Loucy (cell line): ENCODE results near the gene SNX25.

Source experiments
- H2AFZ ChIP-seq: fragments of 200-600 bp; sonication (generic); 2 replicates; pipeline ENCODE4 v1.6.0; 2016; ENCODE audit warnings: antibody characterized with exemption, mild to moderate bottlenecking, low read length, moderate library complexity
- H3F3A ChIP-seq: fragments of 200-600 bp; 2 replicates; pipeline ENCODE4 v1.6.0; 2016; ENCODE audit warnings: antibody characterized with exemption, low read depth, mild to moderate bottlenecking
- H3K27me3 ChIP-seq: fragments of 200-600 bp; sonication (generic); 2 replicates; pipeline ENCODE4 v1.6.1; 2014; ENCODE audit warnings: low read length, mild to moderate bottlenecking; ENCODE audit not compliant: insufficient read depth, poor library complexity, severe bottlenecking
- H3K36me3 ChIP-seq: fragments of 200-600 bp; sonication (generic); 2 replicates; pipeline ENCODE4 v1.6.1; 2016; ENCODE audit warnings: low read length; ENCODE audit not compliant: insufficient read depth
- H3K4me1 ChIP-seq: fragments of 200-600 bp; sonication (generic); 2 replicates; pipeline ENCODE4 v1.5.1; 2014; ENCODE audit warnings: low read length, mild to moderate bottlenecking; ENCODE audit not compliant: insufficient read depth, poor library complexity, severe bottlenecking
- H3K4me2 ChIP-seq: fragments of 200-600 bp; sonication (generic); 2 replicates; pipeline ENCODE4 v1.6.0; 2014; ENCODE audit warnings: antibody characterized with exemption, low read length, low read depth, mild to moderate bottlenecking; ENCODE audit not compliant: poor library complexity, severe bottlenecking
- H3K4me3 ChIP-seq: fragments of 200-600 bp; sonication (generic); 2 replicates; pipeline ENCODE4 v1.5.1; 2014; ENCODE audit warnings: low read length, mild to moderate bottlenecking, mixed read lengths; ENCODE audit not compliant: poor library complexity, severe bottlenecking
- H3K79me2 ChIP-seq: fragments of 200-600 bp; sonication (generic); 2 replicates; pipeline ENCODE4 v1.6.1; 2014; ENCODE audit warnings: low read length; ENCODE audit not compliant: insufficient read depth
- H3K9ac ChIP-seq: fragments of 200-600 bp; sonication (generic); 2 replicates; pipeline ENCODE4 v1.6.0; 2014; ENCODE audit warnings: mild to moderate bottlenecking, low read depth, low read length, moderate library complexity; ENCODE audit not compliant: poor library complexity, severe bottlenecking
- H3K9me2 ChIP-seq: fragments of 200-600 bp; sonication (generic); replicated peaks from 2 replicates; pipeline ENCODE4 v1.6.1; 2016; ENCODE audit warnings: low read depth, low read length, mixed read lengths
- H3K9me3 ChIP-seq: fragments of 200-600 bp; sonication (generic); 2 replicates; pipeline ENCODE4 v1.6.1; 2014; ENCODE audit warnings: mild to moderate bottlenecking, antibody characterized with exemption, low read length, low read depth; ENCODE audit not compliant: insufficient read depth
- H4K20me1 ChIP-seq: fragments of 200-600 bp; sonication (generic); 2 replicates; pipeline ENCODE4 v1.6.0; 2014; ENCODE audit warnings: antibody characterized with exemption, low read length, mild to moderate bottlenecking; ENCODE audit not compliant: insufficient read depth, poor library complexity, severe bottlenecking
- CTCF ChIP-seq: fragments of 200-600 bp; sonication (generic); conservative IDR thresholded peaks from 2 replicates; pipeline ENCODE4 v1.5.1; 2014; ENCODE audit warnings: mild to moderate bottlenecking, antibody characterized with exemption, low read length
- EZH2phosphoT487 ChIP-seq: fragments of 200-600 bp; IDR thresholded peaks from 2 replicates; pipeline ENCODE4 v1.6.1; 2018; ENCODE audit warnings: antibody characterized with exemption, mild to moderate bottlenecking, moderate library complexity, borderline replicate concordance

The SNX25 gene

DNA sequence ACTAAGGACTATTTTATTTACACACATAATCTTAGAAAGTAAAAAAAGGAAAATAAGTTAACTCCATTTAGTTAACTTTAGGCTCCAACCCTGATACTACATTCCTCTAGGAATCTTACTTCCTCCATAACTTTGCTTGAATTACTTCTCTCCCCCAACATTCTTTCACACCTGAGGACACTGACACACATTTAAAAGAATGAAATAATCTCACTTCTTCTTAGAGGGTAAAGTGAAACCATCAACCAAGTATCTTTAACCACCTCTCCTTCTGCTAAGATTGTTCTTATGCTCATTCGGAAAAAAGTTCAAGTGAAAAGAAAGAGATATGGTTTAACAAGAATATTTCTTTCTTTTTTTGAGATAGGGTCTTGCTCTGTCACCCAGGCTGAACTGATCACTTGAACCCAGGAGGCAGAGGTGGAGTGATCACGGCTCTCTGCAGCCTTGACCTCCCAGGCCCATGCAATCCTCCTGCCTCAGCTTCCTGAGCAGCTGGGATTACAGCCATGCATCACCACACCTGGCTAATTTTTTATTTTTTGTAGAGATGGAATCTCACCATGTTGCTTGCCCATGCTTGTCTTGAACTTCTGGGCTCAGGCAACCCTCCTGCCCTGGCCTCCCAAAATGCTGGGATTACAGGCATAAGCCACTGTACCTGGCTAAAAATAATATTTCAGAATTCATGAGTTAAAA, 37.9 kb upstream of the SNX25 start:
- H3K4me3 ChIP-seq: no peak overlapping the region
- no peak overlapping the region for H3K4me2 ChIP-seq
- H3F3A ChIP-seq: no peaks in the 10 kb centered on the region
- TF ChIP-seq EZH2phosphoT487 (no peak), CTCF (no peak)
- no peaks in the 10 kb centered on the region for H3K9me2 ChIP-seq
- peaks cover 1% of the 10 kb centered on the region for H4K20me1 ChIP-seq
- H3K36me3 ChIP-seq: peaks cover 37% of the 10 kb centered on the region; the same call in 1 of the 2 replicates
- no peaks in the 10 kb centered on the region for H3K27me3 ChIP-seq
- H2AFZ ChIP-seq: no peak overlapping the region
- H3K4me1 ChIP-seq: no peaks in the 10 kb centered on the region
- no peak overlapping the region for H3K9ac ChIP-seq
- H3K9me3 ChIP-seq: no peaks in the 10 kb centered on the region
- H3K79me2 ChIP-seq: no peaks in the 10 kb centered on the region

- no peaks in the 10 kb centered on the region for H3F3A ChIP-seq
- no peaks in the 10 kb centered on the region for H4K20me1 ChIP-seq
- no peak overlapping the region for H2AFZ ChIP-seq
- H3K79me2 ChIP-seq: no peaks in the 10 kb centered on the region; the same call in 1 of the 2 replicates
- no peak overlapping the region for H3K4me2 ChIP-seq
- no peaks in the 10 kb centered on the region for H3K9me3 ChIP-seq
- TF ChIP-seq EZH2phosphoT487 (no peak), CTCF (no peak)
- H3K36me3 ChIP-seq: peaks cover 9% of the 10 kb centered on the region; the same call in 1 of the 2 replicates
- no peak overlapping the region for H3K9ac ChIP-seq
- H3K9me2 ChIP-seq: no peaks in the 10 kb centered on the region
- no peaks in the 10 kb centered on the region for H3K27me3 ChIP-seq
- H3K4me1 ChIP-seq: peaks cover 5% of the 10 kb centered on the region
- no peak overlapping the region for H3K4me3 ChIP-seq
Observed at GRCh38 chr4:185179488-185179887, 29.9 kb upstream of the SNX25 start.

GRCh38 chr4:185182239-185182638, 27.2 kb upstream of the SNX25 start:
- H3K9me2 ChIP-seq: no peaks in the 10 kb centered on the region
- H3K9ac ChIP-seq: no peak overlapping the region
- H4K20me1 ChIP-seq: no peaks in the 10 kb centered on the region
- no peaks in the 10 kb centered on the region for H3F3A ChIP-seq
- H3K4me3 ChIP-seq: no peak overlapping the region
- peaks cover 5% of the 10 kb centered on the region for H3K4me1 ChIP-seq
- no peaks in the 10 kb centered on the region for H3K36me3 ChIP-seq
- TF ChIP-seq CTCF (no peak), EZH2phosphoT487 (no peak)
- H3K4me2 ChIP-seq: no peak overlapping the region
- H3K79me2 ChIP-seq: peaks cover 3% of the 10 kb centered on the region; the same call in 1 of the 2 replicates
- no peaks in the 10 kb centered on the region for H3K27me3 ChIP-seq
- H2AFZ ChIP-seq: no peak overlapping the region
- H3K9me3 ChIP-seq: no peaks in the 10 kb centered on the region
